Prostate gland (tissue), 2 donors: ENCODE measurements around the gene RSPO1. TPM values are rescaled to one million over a fixed set of nuclear protein-coding genes. Genes with fewer than 3 reads are reported as not detected.

Experiments used
- DNase-seq: peaks from one replicate; pipeline ENCODE4 v3.0.0-alpha.2; 2019; ENCODE audit warnings: low spot score
- H3K27ac ChIP-seq, 2 donors: fragments of 200-600 bp; sonication (generic); 2 replicates each; pipeline ENCODE4 v1.5.1; 2017 to 2019
- H3K27me3 ChIP-seq: fragments of 200-600 bp; sonication (generic); replicated peaks from 2 replicates; pipeline ENCODE4 v1.5.1; 2019; ENCODE audit not compliant: insufficient read depth
- H3K36me3 ChIP-seq, 2 donors: fragments of 200-600 bp; sonication (generic); 1 replicate in 1 of 2; 2 replicates in 1 of 2; pipeline versions ENCODE4 v1.5.1 to v1.8.1; 2017 to 2019
- H3K4me1 ChIP-seq: fragments of 200-600 bp; sonication (generic); replicated peaks from 2 replicates; pipeline ENCODE4 v1.5.1; 2019
- H3K4me3 ChIP-seq, 2 donors: fragments of 200-600 bp; sonication (generic); 2 replicates each; pipeline ENCODE4 v1.5.1; 2017 to 2019
- H3K9me3 ChIP-seq: fragments of 200-600 bp; sonication (generic); 2 replicates; pipeline ENCODE4 v1.5.1; 2017
- CTCF ChIP-seq, 4 experiments: fragments of 200-600 bp in 2 of 4; fragments of 450-650 bp in 2 of 4; sonication (generic) in 2 of 4; IDR thresholded peaks; 1 replicate in 3 of 4; 2 replicates in 1 of 4; pipeline ENCODE4 v1.5.1; 2016 to 2019; ENCODE audit warnings: antibody characterized with exemption in 4 of 4, mild to moderate bottlenecking in 2 of 4, moderate library complexity in 2 of 4
- POLR2A ChIP-seq: fragments of 450-650 bp; IDR thresholded peaks from one replicate; pipeline ENCODE4 v1.6.1; 2016; ENCODE audit warnings: antibody characterized with exemption, mild to moderate bottlenecking
- POLR2AphosphoS5 ChIP-seq: sonication (generic); formaldehyde crosslinking; IDR thresholded peaks from one replicate; pipeline ENCODE4 v1.6.1; 2017; ENCODE audit warnings: antibody characterized with exemption
- WGBS: methylation state at CpG from one replicate; pipeline ENCODE4 v1.1.5; 2018; 5-methylcytosine and 5-hydroxymethylcytosine counted together
- intact Hi-C: fragments of 100-400 bp; cut with DNase I; formaldehyde crosslinking; loops from one replicate; pipeline ENCODE4 v1.14.2; 2022
- total RNA-seq, 2 donors: library from RNA; depleted of rRNA; stranded (reverse); fragments of >200 nt; gene quantifications; one replicate each; pipeline ENCODE4 v1.1.0, GENCODE V29; 2016

Gene RSPO1
- total RNA-seq, 2 donors from 2014 or later, result 1.6 TPM

GRCh38 chr1:37651803-37652202 is 17.1 kb upstream of the RSPO1 start:
- WGBS, result 77% methylated on average over 10 of the region's 10 CpGs
- Histone ChIP-seq H3K27ac (no peak overlapping the region), H3K36me3 (no peaks in the 10 kb centered on the region), H3K4me3 (no peak overlapping the region), H3K9me3 (no peaks in the 10 kb centered on the region), H3K27me3 (no peaks in the 10 kb centered on the region), H3K4me1 (no peaks in the 10 kb centered on the region)
- no peak for DNase-seq
- TF ChIP-seq POLR2A (no peak), POLR2AphosphoS5 (no peak), CTCF (IDR thresholded peaks at IDR 0.05) (no peak)
- intact Hi-C loops, result no loop called here

DNA sequence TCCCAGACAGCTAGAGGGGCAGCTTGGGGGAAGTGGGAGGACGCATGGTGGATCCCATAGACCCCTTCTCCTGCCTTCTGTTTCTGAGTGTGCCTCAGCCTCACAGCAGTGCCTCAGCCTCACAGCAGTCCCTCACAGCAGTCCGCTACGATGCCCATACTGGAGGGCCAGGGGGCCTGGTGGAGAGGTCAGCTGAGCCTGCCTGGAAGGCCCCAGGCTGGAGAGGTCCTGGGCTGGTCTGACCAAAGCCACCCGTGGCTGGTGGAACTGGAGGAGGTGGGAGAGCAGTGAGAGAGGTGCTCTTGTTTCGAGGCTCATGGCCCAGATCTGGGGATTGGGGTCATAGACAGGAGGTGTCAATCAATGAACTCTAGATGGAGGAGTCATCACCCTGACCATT is 16.0 kb upstream of the RSPO1 start:
- intact Hi-C loops, result no loop called here
- Histone ChIP-seq H3K4me3 (no peak overlapping the region), H3K4me1 (no peaks in the 10 kb centered on the region), H3K9me3 (no peaks in the 10 kb centered on the region), H3K27me3 (no peaks in the 10 kb centered on the region), H3K27ac (no peak overlapping the region), H3K36me3 (no peaks in the 10 kb centered on the region)
- TF ChIP-seq POLR2A, result no peak
- TF ChIP-seq CTCF (IDR thresholded peaks at IDR 0.05), result no peak
- no peak for TF ChIP-seq POLR2AphosphoS5
- 87% methylated on average over 5 of the region's 5 CpGs for WGBS
- DNase-seq, result no peak

- no peak for TF ChIP-seq CTCF (IDR thresholded peaks at IDR 0.05)
- TF ChIP-seq POLR2A, result no peak
- TF ChIP-seq POLR2AphosphoS5, result no peak
- intact Hi-C loops, result no loop called here
- no peak for DNase-seq
- H3K36me3 ChIP-seq, result no peaks in the 10 kb centered on the region
- H3K27ac ChIP-seq, result no peak overlapping the region
- no peaks in the 10 kb centered on the region for H3K9me3 ChIP-seq
- H3K4me3 ChIP-seq, result no peak overlapping the region
- 63% methylated on average over 5 of the region's 5 CpGs for WGBS
- H3K4me1 ChIP-seq, result no peaks in the 10 kb centered on the region
- H3K27me3 ChIP-seq, result no peaks in the 10 kb centered on the region
Measured at GRCh38 chr1:37650173-37650572, 15.5 kb upstream of the RSPO1 start.

DNA sequence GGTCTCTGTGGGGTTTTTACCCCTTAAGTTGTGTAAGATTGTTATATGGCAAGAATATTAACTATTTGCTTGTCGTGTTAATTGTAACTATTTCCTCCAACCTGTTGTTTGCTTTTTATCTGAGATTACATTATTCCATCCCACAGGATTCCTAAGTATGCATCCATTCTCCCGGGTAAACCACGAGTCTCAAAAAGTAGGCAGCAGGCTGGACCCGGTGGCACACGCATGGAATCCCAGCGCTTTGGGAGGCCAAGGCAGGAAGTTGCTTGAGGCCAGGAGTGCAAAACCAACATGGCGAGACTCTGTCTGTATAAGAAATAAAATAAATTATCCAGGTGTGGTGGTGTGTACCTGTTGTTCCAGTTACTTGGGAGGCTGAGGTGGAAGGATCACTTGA is 12.6 kb upstream of the RSPO1 start:
- H3K36me3 ChIP-seq, result no peaks in the 10 kb centered on the region
- H3K9me3 ChIP-seq, result no peaks in the 10 kb centered on the region
- TF ChIP-seq CTCF (IDR thresholded peaks at IDR 0.05) (no peak), POLR2AphosphoS5 (no peak), POLR2A (no peak)
- intact Hi-C loops, result no loop called here
- DNase-seq, result no peak
- no peaks in the 10 kb centered on the region for H3K27me3 ChIP-seq
- no peak overlapping the region for H3K4me3 ChIP-seq
- H3K4me1 ChIP-seq, result no peaks in the 10 kb centered on the region
- no peak overlapping the region for H3K27ac ChIP-seq
- 79% methylated on average over 7 of the region's 7 CpGs for WGBS

GRCh38 chr1:37641059-37641458 is 6.4 kb upstream of the RSPO1 start:
- Histone ChIP-seq H3K27ac (no peak overlapping the region), H3K4me3 (no peak overlapping the region), H3K27me3 (no peaks in the 10 kb centered on the region), H3K36me3 (no peaks in the 10 kb centered on the region), H3K9me3 (no peaks in the 10 kb centered on the region), H3K4me1 (no peaks in the 10 kb centered on the region)
- TF ChIP-seq POLR2A (no peak), CTCF (IDR thresholded peaks at IDR 0.05) (no peak), POLR2AphosphoS5 (no peak)
- intact Hi-C loops, result no loop called here
- DNase-seq, result no peak
- WGBS, result 100% methylated on average over 1 of the region's 1 CpG
